22Rv1 (cell line): Measurements from ENCODE around the gene LTBP2.

Experiments used
- H3K27ac ChIP-seq: fragments of 450-650 bp; 2 replicates; pipeline ENCODE4 v1.5.1; 2017
- CTCF ChIP-seq: fragments of 450-650 bp; IDR thresholded peaks from 2 replicates; pipeline ENCODE4 v1.5.1; 2017; ENCODE audit warnings: mild to moderate bottlenecking
- ZFX ChIP-seq: fragments of 450-650 bp; IDR thresholded peaks from 2 replicates; pipeline ENCODE4 v1.6.1; 2017; ENCODE audit warnings: antibody characterized with exemption, borderline replicate concordance

LTBP2 gene

GRCh38 chr14:74503938-74504335, 108.1 kb downstream of the LTBP2 start:
- no peak overlapping the region for H3K27ac ChIP-seq
- no peak for TF ChIP-seq CTCF

- TF ChIP-seq ZFX (no peak), CTCF (no peak)
- no peak overlapping the region for H3K27ac ChIP-seq
Measured at GRCh38 chr14:74503291-74503937, 108.6 kb downstream of the LTBP2 start.

GRCh38 chr14:74502236-74503019, 109.6 kb downstream of the LTBP2 start:
- TF ChIP-seq CTCF (peak; percentile 70), ZFX (no peak)
- H3K27ac ChIP-seq = no peak overlapping the region

DNA sequence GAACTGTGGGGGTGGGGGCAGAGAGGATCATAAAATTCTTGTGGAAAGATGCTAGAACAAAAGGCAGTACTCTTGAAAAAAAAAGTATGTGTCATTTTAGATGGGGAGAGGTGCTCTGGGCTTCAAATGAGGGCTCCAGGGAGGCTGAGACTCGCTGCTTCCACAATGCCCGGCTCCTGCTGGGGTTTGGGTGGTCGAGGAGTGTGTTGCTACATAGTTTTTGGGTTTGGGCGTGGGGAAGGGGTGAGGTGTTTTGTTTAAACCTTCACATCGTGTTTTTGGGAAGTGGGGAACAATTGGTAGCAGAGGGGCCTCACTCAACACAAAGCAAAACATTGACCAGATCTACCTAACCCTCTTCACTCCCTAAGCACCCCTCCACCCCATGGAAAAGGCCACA, 110.3 kb downstream of the LTBP2 start:
- H3K27ac ChIP-seq = no peak overlapping the region
- no peak for TF ChIP-seq CTCF
- TF ChIP-seq ZFX = no peak

GRCh38 chr14:74501135-74501614, 110.9 kb downstream of the LTBP2 start:
- no peak overlapping the region for H3K27ac ChIP-seq
- TF ChIP-seq ZFX (no peak), CTCF (peak; percentile 76)

- no peak for TF ChIP-seq ZFX
- no peak for TF ChIP-seq CTCF
- H3K27ac ChIP-seq = no peak overlapping the region
Measured at GRCh38 chr14:74500417-74501134, 111.5 kb downstream of the LTBP2 start.

DNA sequence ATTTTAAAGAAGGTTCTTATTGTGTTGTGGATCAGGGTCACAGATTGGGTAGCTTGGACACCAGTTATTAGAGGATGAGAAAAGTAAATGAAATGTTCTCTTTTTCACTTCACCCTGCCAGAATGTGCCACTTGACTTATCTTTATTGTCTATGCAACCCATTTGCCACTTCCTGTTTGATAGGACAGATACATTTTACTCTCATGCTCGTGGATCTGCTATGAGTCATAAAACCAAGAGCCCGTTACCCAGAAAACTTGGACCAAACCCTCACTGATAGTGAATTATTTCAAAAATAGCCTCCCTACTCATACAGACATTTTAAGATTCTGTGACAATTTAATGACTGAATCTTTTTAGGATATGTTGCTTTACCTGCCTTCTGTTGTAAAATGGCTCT, 116.7 kb downstream of the LTBP2 start:
- TF ChIP-seq ZFX = no peak
- TF ChIP-seq CTCF = no peak

More for the DNA sequence above, 116.7 kb downstream of the LTBP2 start:
- no peak overlapping the region for H3K27ac ChIP-seq
